ENCODE data around the gene ENO2.
"Not testable (repeated sequence)": the region's sequence is repeated elsewhere in the genome, so short reads cannot be mapped to it uniquely, and the experiment has no call there.

The ENO2 gene

GRCh38 chr12:6886206-6886999 lies 28.0 kb upstream of the ENO2 start:
- not testable (repeated sequence) for DNase-seq

- no peak for DNase-seq
These were observed 26.9 kb upstream of the ENO2 start for GRCh38 chr12:6887460-6887859.

- no peak for DNase-seq
These were observed 26.0 kb upstream of the ENO2 start for GRCh38 chr12:6888360-6888759.

GRCh38 chr12:6888794-6889193 lies 25.6 kb upstream of the ENO2 start:
- DNase-seq, result not testable (repeated sequence)

GRCh38 chr12:6889775-6890573 lies 24.4 kb upstream of the ENO2 start:
- not testable (repeated sequence) for DNase-seq

GRCh38 chr12:6890789-6891645 lies 23.4 kb upstream of the ENO2 start:
- DNase-seq, result peak; percentile 99

GRCh38 chr12:6891646-6892001 lies 22.8 kb upstream of the ENO2 start:
- DNase-seq, result no peak

- DNase-seq, result not testable (repeated sequence)
These were observed 21.7 kb upstream of the ENO2 start for GRCh38 chr12:6892683-6893082.

- no peak for DNase-seq
These were observed 20.1 kb upstream of the ENO2 start for GRCh38 chr12:6894321-6894720.

- no peak for DNase-seq
These were observed 17.4 kb upstream of the ENO2 start for GRCh38 chr12:6896846-6897435.

- no peak for DNase-seq
These were observed 15.0 kb upstream of the ENO2 start for GRCh38 chr12:6899427-6899826.

GRCh38 chr12:6899837-6900519 lies 14.4 kb upstream of the ENO2 start:
- DNase-seq, result peak; percentile 57

- DNase-seq, result no peak
These were observed 11.9 kb upstream of the ENO2 start for GRCh38 chr12:6902448-6902847.

GRCh38 chr12:6903722-6904121 lies 10.7 kb upstream of the ENO2 start:
- no peak for DNase-seq

- peak; percentile 98 for DNase-seq
These were observed 9.8 kb upstream of the ENO2 start, which contains the start of gene LRRC23 for GRCh38 chr12:6904280-6905276. TSS of gene LRRC23 (plus strand) at chr12:6904822. CDS start at chr12:6905634, 812 bp downstream.

- DNase-seq, result no peak
These were observed 8.9 kb upstream of the ENO2 start for GRCh38 chr12:6905414-6906040.

- DNase-seq, result not testable (repeated sequence)
These were observed 6.2 kb upstream of the ENO2 start for GRCh38 chr12:6908141-6908540.

GRCh38 chr12:6909421-6910145 lies 4.8 kb upstream of the ENO2 start:
- DNase-seq, result no peak

GRCh38 chr12:6912164-6912935 lies 2.0 kb upstream of the ENO2 start:
- no peak for DNase-seq

Data from right hindlimb (tissue), 1 donor.